HCT116 (cell line): Measurements from ENCODE around the gene OTOGL. TPM values are rescaled to one million over a fixed set of nuclear protein-coding genes. Genes with fewer than 3 reads are reported as not detected.

Experiments
- ATAC-seq: fragments of 200-7000 bp; cut with Tn5 transposase; 2 replicates; pipeline ENCODE4 v1.9.1; 2020; ENCODE audit warnings: mild to moderate bottlenecking, moderate library complexity
- BruUV-seq: library from RNA; stranded (reverse); fragments of 400-500 nt; replicated peaks from 2 replicates; lab custom pipeline; 2021; lab: Mats Ljungman, UMichigan
- CTCF ChIA-PET: fragments of 300-600 bp; sonication (Branson Sonifier 250); formaldehyde crosslinking; loops from one replicate; lab custom pipeline; 2021; ENCODE audit warnings: antibody characterized with exemption; lab: Charles Lee
- POLR2A ChIA-PET: fragments of 300-600, 350-600 bp; sonication (Branson Sonifier 250); formaldehyde crosslinking; loops from one replicate; lab custom pipeline; 2021; ENCODE audit warnings: antibody characterized with exemption; lab: Charles Lee
- RAD21 ChIA-PET, 2 experiments: fragments of 300-600 bp; sonication (Branson Sonifier 250); formaldehyde crosslinking; loops; one replicate each; lab custom pipeline; 2023; ENCODE audit warnings: low total read pairs in 2 of 2; ENCODE audit not compliant: uncharacterized antibody in 2 of 2, unreplicated experiment in 2 of 2, low non-redundant PET in 1 of 2; lab: Charles Lee
- DNase-seq: peaks from one replicate; pipeline ENCODE4 v3.0.0-alpha.2; 2010; ENCODE audit warnings: low read depth, low spot score
- H2AFZ ChIP-seq: fragments of 200-600 bp; shearing (Covaris generic), sonication (generic); 2 replicates; pipeline ENCODE4 v1.6.1; 2017; ENCODE audit warnings: low read depth, mixed run types, mixed read lengths, antibody characterized with exemption, low read length; ENCODE audit not compliant: poor library complexity, severe bottlenecking
- H3K27ac ChIP-seq: 2 replicates; pipeline ENCODE4 v1.5.1; 2012; ENCODE audit warnings: low read depth, low read length
- H3K27me3 ChIP-seq: fragments of 200-600 bp; sonication (generic); 2 replicates; pipeline ENCODE4 v1.6.1; 2016; ENCODE audit warnings: mixed run types, low read length, mixed read lengths; ENCODE audit not compliant: insufficient read depth
- H3K36me3 ChIP-seq, 2 experiments: fragments of 200-500 bp in 1 of 2; fragments of 200-600 bp in 1 of 2; sonication (Bioruptor generic) in 1 of 2; sonication (generic) in 1 of 2; 2 replicates each; pipeline versions ENCODE4 v1.5.1 to v1.6.1; 2014 to 2016; ENCODE audit warnings: low read length in 2 of 2, inconsistent platforms in 1 of 2, mixed read lengths in 1 of 2, mixed run types in 1 of 2; ENCODE audit not compliant: insufficient read depth in 2 of 2, control insufficient read depth in 1 of 2
- H3K4me1 ChIP-seq, 2 experiments: fragments of 200-600 bp in 1 of 2; sonication (generic) in 1 of 2; 2 replicates each; pipeline versions ENCODE4 v1.5.1 to v1.6.1; 2012 to 2017; ENCODE audit warnings: low read length in 2 of 2, inconsistent platforms in 1 of 2, mild to moderate bottlenecking in 1 of 2, mixed read lengths in 1 of 2, mixed run types in 1 of 2, moderate library complexity in 1 of 2; ENCODE audit not compliant: insufficient read depth in 2 of 2, control insufficient read depth in 1 of 2
- H3K4me2 ChIP-seq: fragments of 200-600 bp; sonication (generic); 2 replicates; pipeline ENCODE4 v1.6.1; 2017; ENCODE audit warnings: mixed run types, low read length, mixed read lengths
- H3K4me3 ChIP-seq, 2 experiments: fragments of 200-600 bp in 1 of 2; sonication (generic) in 1 of 2; replicated peaks in 1 of 2; 2 replicates each; pipeline ENCODE4 v1.5.1; 2011 to 2016; ENCODE audit warnings: low read length in 2 of 2, control low read depth in 1 of 2, low read depth in 1 of 2, mild to moderate bottlenecking in 1 of 2, mixed read lengths in 1 of 2, mixed run types in 1 of 2
- H3K79me2 ChIP-seq: fragments of 200-600 bp; sonication (generic); 2 replicates; pipeline ENCODE4 v1.6.1; 2017; ENCODE audit warnings: mild to moderate bottlenecking, mixed run types, low read length, moderate library complexity, mixed read lengths; ENCODE audit not compliant: insufficient read depth
- H3K9ac ChIP-seq: fragments of 200-600 bp; sonication (generic); 2 replicates; pipeline ENCODE4 v1.6.1; 2016; ENCODE audit warnings: low read length, mixed read lengths
- H3K9me2 ChIP-seq: fragments of 200-600 bp; sonication (generic), shearing (Covaris generic); 2 replicates; pipeline ENCODE4 v1.6.1; 2017; ENCODE audit warnings: mixed run types, mild to moderate bottlenecking, moderate library complexity; ENCODE audit not compliant: insufficient read depth
- H3K9me3 ChIP-seq, 2 experiments: fragments of 200-500 bp in 1 of 2; fragments of 200-600 bp in 1 of 2; sonication (Bioruptor generic) in 1 of 2; sonication (generic) in 1 of 2; 2 replicates each; pipeline ENCODE4 v1.6.1; 2014 to 2017; ENCODE audit warnings: low read length in 2 of 2, mixed read lengths in 2 of 2, inconsistent platforms in 1 of 2, low read depth in 1 of 2, mild to moderate bottlenecking in 1 of 2, mixed run types in 1 of 2, moderate library complexity in 1 of 2; ENCODE audit not compliant: control insufficient read depth in 1 of 2, insufficient read depth in 1 of 2
- H4K20me1 ChIP-seq: fragments of 200-600 bp; sonication (generic), shearing (Covaris generic); 2 replicates; pipeline ENCODE4 v1.6.1; 2017; ENCODE audit warnings: mixed run types, mild to moderate bottlenecking, moderate library complexity; ENCODE audit not compliant: insufficient read depth
- CEBPB ChIP-seq: IDR thresholded peaks from 2 replicates; pipeline ENCODE4 v1.6.1; 2012; ENCODE audit warnings: low read depth
- EGR1 ChIP-seq: IDR thresholded peaks from 2 replicates; pipeline ENCODE4 v1.6.1; 2012; ENCODE audit warnings: low read depth
- ELF1 ChIP-seq: IDR thresholded peaks from 2 replicates; pipeline ENCODE4 v1.6.1; 2012; ENCODE audit warnings: low read depth, borderline replicate concordance
- EZH2 ChIP-seq: fragments of 200-600 bp; sonication (generic); IDR thresholded peaks from 2 replicates; pipeline ENCODE4 v1.6.1; 2017; ENCODE audit warnings: antibody characterized with exemption, mixed run types
- FOSL1 ChIP-seq: IDR thresholded peaks from 2 replicates; pipeline ENCODE4 v1.6.1; 2012; ENCODE audit warnings: low read depth
- JUND ChIP-seq: IDR thresholded peaks from 2 replicates; pipeline ENCODE4 v1.6.1; 2012
- POLR2A ChIP-seq: IDR thresholded peaks from 2 replicates; pipeline ENCODE4 v1.7.0; 2011; ENCODE audit warnings: borderline replicate concordance; ENCODE audit not compliant: insufficient read depth, insufficient read length; ENCODE audit errors: extremely low read depth
- POLR2AphosphoS5 ChIP-seq: IDR thresholded peaks from 2 replicates; pipeline ENCODE4 v1.6.1; 2011; ENCODE audit warnings: mild to moderate bottlenecking, low read depth, low read length, moderate library complexity
- SIN3A ChIP-seq: IDR thresholded peaks from 2 replicates; pipeline ENCODE4 v1.6.1; 2012; ENCODE audit warnings: low read depth
- TCF7L2 ChIP-seq: IDR thresholded peaks from 2 replicates; pipeline ENCODE4 v1.7.0; 2011; ENCODE audit warnings: borderline replicate concordance, inconsistent platforms; ENCODE audit not compliant: insufficient read depth, insufficient read length; ENCODE audit errors: extremely low read depth
- intact Hi-C: fragments of 100-400 bp; cut with micrococcal nuclease; formaldehyde crosslinking; loops from 2 replicates; pipeline ENCODE4 v1.10.0; 2022
- total RNA-seq: library from RNA; stranded (reverse); gene quantifications from one replicate; pipeline ENCODE4 v1.2.1, GENCODE V29; 2021; ENCODE audit not compliant: unreplicated experiment
- TF ChIP-seq, protein P1 (sequence below): IDR thresholded peaks from 2 replicates; pipeline ENCODE4 v1.6.1; 2012
- TF ChIP-seq, protein P2 (sequence below): IDR thresholded peaks from 2 replicates; pipeline ENCODE4 v1.6.1; 2011; ENCODE audit warnings: mild to moderate bottlenecking, low read length, moderate library complexity; ENCODE audit not compliant: insufficient replicate concordance; ENCODE audit errors: extremely low read depth
- TF ChIP-seq, protein P3 (sequence below): IDR thresholded peaks from 2 replicates; pipeline ENCODE4 v1.6.1; 2012
- TF ChIP-seq, protein P4 (sequence below): IDR thresholded peaks from 2 replicates; pipeline ENCODE4 v1.6.1; 2012; ENCODE audit warnings: low read depth

OTOGL gene
- total RNA-seq, 1 experiment from 2014 or later: not detected

DNA sequence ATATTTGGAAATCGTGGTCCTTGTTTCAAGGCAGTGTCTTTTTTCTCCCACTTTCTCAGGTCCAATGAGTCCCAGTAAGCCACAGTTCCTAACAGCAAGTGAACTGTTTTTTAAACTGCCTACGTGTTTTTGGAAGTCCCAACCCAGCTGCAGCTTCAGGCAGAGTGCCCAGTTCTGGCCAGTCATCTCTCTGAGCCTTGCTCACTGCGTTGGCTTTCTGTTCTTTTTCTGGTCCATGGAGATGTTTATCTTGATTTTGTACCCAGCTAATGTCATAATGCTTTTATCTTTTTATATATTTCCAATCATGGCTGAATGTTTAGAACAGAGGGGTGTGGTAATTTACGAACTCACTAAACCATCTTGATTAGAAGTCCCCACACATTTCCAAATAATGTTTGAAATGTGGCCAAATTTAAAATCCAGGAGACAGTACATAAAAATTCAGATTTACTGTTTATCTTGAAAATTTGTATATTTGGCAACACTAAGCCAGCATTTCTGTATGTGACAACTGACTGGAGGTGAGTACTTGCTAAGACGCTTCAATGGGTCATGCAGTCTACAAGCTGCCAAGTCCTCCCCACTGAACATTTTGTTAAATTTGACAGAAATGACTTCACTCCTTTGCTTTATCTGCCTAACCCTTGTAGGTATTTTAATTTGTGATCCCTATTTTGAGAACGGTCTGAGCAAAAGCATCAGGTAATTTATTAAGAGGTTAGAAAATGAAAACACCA, 46.1 kb upstream of the OTOGL start:
- Histone ChIP-seq H3K9me3 (no peaks in the 10 kb centered on the region), H3K4me1 (no peaks in the 10 kb centered on the region), H3K27me3 (no peaks in the 10 kb centered on the region), H3K9ac (no peak overlapping the region), H3K4me3 (no peak overlapping the region), H3K36me3 (no peaks in the 10 kb centered on the region), H3K9me2 (no peaks in the 10 kb centered on the region), H3K27ac (no peak overlapping the region), H2AFZ (no peak overlapping the region), H3K4me2 (no peak overlapping the region), H4K20me1 (no peaks in the 10 kb centered on the region), H3K79me2 (no peaks in the 10 kb centered on the region)
- CTCF ChIA-PET: no interaction called here
- DNase-seq (no peak), ATAC-seq (no peak)
- intact Hi-C loops: no loop called here
- BruUV-seq: no TSS peak
- POLR2A ChIA-PET: no interaction called here
- RAD21 ChIA-PET: no interaction called here
- TF ChIP-seq JUND: no peak
- TF ChIP-seq EGR1: no peak
- TF ChIP-seq CEBPB: no peak
- TF ChIP-seq, protein P1, sequence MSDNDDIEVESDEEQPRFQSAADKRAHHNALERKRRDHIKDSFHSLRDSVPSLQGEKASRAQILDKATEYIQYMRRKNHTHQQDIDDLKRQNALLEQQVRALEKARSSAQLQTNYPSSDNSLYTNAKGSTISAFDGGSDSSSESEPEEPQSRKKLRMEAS: no peak
- TF ChIP-seq EZH2: no peak
- no peak for TF ChIP-seq ELF1
- TF ChIP-seq, protein P2, sequence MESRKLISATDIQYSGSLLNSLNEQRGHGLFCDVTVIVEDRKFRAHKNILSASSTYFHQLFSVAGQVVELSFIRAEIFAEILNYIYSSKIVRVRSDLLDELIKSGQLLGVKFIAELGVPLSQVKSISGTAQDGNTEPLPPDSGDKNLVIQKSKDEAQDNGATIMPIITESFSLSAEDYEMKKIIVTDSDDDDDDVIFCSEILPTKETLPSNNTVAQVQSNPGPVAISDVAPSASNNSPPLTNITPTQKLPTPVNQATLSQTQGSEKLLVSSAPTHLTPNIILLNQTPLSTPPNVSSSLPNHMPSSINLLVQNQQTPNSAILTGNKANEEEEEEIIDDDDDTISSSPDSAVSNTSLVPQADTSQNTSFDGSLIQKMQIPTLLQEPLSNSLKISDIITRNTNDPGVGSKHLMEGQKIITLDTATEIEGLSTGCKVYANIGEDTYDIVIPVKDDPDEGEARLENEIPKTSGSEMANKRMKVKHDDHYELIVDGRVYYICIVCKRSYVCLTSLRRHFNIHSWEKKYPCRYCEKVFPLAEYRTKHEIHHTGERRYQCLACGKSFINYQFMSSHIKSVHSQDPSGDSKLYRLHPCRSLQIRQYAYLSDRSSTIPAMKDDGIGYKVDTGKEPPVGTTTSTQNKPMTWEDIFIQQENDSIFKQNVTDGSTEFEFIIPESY: no peak
- TF ChIP-seq FOSL1: no peak
- TF ChIP-seq, protein P3, sequence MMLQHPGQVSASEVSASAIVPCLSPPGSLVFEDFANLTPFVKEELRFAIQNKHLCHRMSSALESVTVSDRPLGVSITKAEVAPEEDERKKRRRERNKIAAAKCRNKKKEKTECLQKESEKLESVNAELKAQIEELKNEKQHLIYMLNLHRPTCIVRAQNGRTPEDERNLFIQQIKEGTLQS: no peak
- TF ChIP-seq SIN3A: no peak
- no peak for TF ChIP-seq TCF7L2
- no peak for TF ChIP-seq POLR2A
- no peak for TF ChIP-seq POLR2AphosphoS5
- TF ChIP-seq, protein P4, sequence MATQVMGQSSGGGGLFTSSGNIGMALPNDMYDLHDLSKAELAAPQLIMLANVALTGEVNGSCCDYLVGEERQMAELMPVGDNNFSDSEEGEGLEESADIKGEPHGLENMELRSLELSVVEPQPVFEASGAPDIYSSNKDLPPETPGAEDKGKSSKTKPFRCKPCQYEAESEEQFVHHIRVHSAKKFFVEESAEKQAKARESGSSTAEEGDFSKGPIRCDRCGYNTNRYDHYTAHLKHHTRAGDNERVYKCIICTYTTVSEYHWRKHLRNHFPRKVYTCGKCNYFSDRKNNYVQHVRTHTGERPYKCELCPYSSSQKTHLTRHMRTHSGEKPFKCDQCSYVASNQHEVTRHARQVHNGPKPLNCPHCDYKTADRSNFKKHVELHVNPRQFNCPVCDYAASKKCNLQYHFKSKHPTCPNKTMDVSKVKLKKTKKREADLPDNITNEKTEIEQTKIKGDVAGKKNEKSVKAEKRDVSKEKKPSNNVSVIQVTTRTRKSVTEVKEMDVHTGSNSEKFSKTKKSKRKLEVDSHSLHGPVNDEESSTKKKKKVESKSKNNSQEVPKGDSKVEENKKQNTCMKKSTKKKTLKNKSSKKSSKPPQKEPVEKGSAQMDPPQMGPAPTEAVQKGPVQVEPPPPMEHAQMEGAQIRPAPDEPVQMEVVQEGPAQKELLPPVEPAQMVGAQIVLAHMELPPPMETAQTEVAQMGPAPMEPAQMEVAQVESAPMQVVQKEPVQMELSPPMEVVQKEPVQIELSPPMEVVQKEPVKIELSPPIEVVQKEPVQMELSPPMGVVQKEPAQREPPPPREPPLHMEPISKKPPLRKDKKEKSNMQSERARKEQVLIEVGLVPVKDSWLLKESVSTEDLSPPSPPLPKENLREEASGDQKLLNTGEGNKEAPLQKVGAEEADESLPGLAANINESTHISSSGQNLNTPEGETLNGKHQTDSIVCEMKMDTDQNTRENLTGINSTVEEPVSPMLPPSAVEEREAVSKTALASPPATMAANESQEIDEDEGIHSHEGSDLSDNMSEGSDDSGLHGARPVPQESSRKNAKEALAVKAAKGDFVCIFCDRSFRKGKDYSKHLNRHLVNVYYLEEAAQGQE: no peak
